GM20431 (cell line): ENCODE measurements around the gene ENHO.
"Not testable (repeated sequence)": the region's sequence is repeated elsewhere in the genome, so short reads cannot be mapped to it uniquely, and the experiment has no call there.

Experiments used
- in situ Hi-C: fragments of 300-500 bp; cut with MseI, MboI; formaldehyde crosslinking; loops from one replicate; pipeline ENCODE4 v1.15.0; 2020; ENCODE audit warnings: low sequenced_read_pairs; ENCODE audit not compliant: unreplicated experiment

The ENHO gene

DNA sequence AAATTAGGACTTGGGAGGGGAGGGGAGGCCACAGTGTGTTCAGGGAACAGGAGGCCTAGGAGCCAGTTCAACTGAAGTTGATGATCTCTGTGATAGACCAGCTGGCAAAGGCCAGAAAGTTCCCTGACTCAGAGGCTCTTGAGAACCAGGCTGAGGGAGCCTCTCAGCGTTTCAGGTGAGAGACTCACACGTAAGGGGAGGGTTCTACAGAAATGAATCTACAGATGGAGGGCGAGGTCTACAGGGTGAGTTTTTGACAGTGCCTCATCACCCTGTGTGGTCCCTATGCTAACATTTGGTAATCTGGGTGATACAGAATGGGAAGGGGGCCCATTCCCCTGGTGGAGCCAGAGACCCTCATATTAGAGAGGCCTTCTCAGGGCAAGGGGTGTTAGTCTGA, 32.0 kb downstream of the ENHO start:
- in situ Hi-C loops = no loop called here

DNA sequence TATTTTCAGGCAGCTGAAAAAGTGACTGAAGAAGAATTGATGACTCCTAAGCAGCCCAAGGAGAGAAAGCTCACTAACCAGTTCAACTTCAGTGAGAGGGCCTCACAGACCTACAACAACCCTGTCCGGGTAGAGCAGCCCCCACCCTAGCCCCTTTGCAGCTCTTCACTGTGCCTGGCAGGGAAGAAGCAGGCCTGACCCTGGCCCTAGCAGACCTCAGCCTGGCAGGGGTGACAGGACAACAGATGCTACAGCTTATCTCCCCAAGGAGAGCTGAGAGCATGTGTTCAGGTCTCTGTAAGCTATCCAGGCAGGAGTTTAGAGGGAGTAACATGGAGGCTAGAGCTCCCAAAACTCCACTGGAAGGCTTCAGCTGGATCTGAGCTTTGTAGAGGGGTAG, 32.4 kb downstream of the ENHO start:
- in situ Hi-C loops = no loop called here

DNA sequence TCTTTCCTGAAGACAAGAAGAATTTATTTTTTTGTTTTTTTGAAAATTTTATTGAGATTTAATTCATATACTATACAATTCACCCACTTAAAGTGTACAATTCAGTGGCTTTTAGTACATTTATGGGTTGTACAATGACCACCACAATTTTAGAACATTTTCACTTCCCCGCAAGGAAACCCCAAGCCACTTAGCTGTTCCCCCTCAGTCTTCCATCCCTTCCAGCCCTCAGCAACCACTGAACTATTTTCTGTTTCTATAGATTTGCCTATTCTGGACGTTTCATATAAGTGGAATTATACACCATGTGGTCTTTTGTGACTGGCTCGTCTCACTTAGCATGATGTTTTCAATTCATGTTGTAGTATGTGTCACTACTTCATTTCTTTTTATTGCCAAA, 36.2 kb downstream of the ENHO start:
- in situ Hi-C loops = no loop called here

DNA sequence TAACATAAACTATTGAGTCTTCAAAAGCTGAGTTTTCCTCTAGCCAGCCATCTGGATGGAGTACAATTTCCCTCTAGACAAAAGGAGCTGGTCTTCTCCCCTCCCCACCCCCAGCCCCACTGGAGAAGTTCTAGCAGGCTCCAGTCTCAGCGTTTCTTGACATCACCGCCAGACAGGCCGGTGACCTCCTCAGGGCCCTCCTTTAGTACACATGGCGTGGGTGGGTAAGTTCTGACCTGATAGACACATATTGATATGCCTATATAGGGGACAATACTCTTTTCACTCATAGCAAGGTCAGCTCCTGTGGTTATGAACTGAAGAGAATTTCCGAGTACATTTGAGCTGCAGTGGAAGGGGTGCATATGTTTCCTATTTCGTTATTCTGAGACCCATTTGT, 37.0 kb downstream of the ENHO start:
- in situ Hi-C loops = no loop called here

DNA sequence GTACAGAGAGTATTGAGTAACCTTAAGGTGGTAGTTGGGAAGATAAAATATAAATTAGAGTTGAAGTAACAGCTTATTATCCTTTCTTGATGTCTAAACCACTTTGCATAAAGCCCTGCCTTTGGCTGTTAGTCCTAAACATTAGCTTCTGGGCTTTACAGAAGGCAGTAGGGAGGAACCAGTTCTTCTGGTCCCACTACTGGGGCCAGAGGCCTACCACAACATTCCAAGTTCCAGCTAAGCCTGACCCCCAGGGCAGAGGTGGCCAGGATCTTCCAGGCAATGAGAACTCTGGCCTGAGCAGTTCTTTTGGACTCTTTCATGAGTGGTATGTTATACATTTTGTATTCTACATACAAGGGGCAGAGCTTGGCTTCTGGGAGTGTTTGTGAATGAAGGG, 38.1 kb downstream of the ENHO start:
- in situ Hi-C loops = no loop called here

DNA sequence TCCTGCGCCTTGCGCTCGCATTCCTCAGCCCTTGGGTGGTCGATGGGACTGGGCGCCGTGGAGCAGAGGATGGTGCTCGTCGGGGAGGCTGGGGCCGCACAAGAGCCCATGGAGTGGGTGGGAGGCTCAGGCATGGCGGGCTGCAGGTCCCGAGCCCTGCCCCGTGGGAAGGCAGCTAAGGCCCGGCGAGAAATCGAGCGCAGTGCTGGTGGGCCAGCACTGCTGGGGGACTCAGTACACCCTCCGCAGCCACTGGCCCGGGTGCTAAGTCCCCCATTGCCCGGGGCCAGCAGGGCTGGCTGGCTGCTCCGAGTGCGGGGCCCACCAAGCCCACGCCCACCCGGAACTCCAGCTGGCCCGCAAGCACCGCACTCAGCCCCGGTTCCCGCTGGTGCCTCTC, 40.0 kb downstream of the ENHO start:
- in situ Hi-C loops = not testable (repeated sequence)

DNA sequence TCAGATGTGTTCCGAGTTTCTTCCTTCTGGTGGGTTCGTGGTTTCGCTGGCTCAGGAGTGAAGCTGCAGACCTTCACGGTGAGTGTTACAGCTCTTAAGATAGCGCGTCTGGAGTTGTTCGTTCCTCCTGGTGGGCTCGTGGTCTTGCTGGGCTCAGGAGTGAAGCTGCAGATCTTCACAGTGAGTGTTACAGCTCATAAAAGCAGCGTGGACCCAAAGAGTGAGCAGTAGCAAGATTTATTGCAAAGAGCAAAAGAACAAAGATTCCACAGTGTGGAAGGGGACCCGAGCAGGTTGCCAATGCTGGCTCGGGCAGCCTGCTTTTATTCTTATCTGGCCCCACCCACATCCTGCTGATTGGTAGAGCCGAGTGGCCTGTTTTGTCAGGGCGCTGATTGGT, 41.2 kb downstream of the ENHO start:
- in situ Hi-C loops = not testable (repeated sequence)

DNA sequence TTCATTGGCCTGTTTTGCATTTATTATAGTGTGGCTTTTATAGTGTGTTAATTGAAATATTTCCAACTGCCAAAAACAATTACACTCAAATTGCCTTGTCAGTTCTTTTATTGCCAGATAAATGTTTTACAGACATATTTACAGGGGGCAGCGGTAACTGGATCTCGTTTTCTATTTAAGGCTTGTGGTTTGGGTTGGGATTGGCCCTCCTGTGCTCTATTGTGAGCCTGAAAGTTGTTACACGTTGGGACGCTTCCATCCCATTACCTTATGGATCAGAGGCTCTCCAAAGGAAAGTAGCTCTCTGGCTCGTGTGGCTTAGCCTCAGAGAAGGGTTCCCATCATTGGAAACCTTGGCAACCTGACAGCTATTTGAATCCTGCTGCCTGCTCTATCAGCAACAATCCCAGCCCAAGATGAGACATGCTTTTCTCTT, 43.3 kb downstream of the ENHO start:
- in situ Hi-C loops = no loop called here

DNA sequence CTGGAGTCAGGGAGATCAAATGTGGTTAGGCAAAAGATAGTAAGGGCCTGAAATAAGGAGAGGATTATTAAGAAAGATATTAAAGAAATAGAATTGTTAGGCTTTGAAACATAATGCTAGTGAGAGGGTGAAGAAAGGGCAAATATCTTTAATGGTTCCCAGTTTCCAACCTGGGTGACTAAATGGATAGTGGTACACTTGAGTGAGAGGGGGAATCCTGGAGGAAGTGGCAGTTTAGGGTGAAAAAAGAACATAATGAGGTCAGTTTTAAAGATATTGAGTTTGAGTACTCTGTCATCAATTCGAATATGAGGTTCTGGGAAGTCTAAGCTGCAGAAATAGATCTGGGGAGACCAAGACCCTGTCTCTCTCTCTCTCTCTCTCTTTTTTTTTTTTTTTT, 45.2 kb downstream of the ENHO start:
- in situ Hi-C loops = no loop called here

DNA sequence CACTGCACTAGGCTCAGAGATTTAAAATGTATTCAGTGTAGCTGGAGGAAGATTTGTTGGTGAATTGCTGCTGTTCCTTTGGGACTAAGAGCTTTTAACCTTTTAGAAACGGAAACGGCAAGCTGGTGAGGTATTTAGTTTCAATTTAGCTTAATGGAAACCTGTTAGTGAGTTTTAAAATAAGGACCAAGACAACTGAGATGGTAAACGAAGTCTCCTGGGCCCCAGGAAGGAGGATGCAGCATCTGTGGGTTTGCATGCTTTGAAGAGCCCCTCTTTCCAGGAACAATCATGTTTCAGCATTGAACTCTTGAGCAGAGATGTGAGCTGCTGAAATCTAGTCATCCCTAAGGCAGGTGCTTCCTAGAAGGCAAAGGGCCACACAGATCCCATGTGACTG, 47.7 kb downstream of the ENHO start:
- in situ Hi-C loops = no loop called here
